ENCODE measurements around the gene NXN. TPM values are rescaled to one million over a fixed set of nuclear protein-coding genes. Genes with fewer than 3 reads are reported as not detected.
"Not testable (repeated sequence)": the region's sequence is repeated elsewhere in the genome, so short reads cannot be mapped to it uniquely, and the experiment has no call there.

NXN gene
- total RNA-seq, 6 experiments from 2014 or later = 2.7 to 9.5 (median 8.0) TPM

DNA sequence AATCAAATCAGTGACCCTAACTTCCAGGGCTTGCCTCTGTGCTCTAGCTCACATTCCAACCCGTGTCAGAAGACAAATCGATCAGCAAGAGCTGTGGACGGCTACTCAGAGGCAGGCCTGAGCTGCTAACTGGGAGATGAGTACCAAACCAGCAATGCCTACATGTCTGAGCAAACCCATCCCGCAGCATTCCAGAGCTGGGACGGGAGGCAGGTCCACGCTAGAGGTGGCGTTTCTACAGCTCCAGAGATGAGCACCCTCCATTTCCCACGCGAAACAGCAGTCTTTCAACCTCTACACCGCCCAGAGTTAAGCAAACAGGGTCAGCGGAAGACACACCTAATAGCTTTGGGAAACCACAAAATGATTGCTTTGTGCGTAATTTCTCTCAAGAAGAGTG, 6.5 kb downstream of the NXN start:
- Histone ChIP-seq H3K36me3 (no peaks in the 10 kb centered on the region), H3K4me1 (peaks cover 0 to 11% (median 0%) of the 10 kb centered on the region in 4 donors), H3K4me3 (no peak overlapping the region), H3K9me3 (no peaks in the 10 kb centered on the region), H3K27me3 (no peaks in the 10 kb centered on the region), H3K27ac (no peak overlapping the region)
- DNase-seq (no peak), ATAC-seq (no peak)
- WGBS (ENCODE audit: insufficient coverage, low coverage, low lambda C conversion rate, missing lambda C conversion rate) = 58% methylated on average over 7 of the region's 12 CpGs
- TF ChIP-seq, protein P1, sequence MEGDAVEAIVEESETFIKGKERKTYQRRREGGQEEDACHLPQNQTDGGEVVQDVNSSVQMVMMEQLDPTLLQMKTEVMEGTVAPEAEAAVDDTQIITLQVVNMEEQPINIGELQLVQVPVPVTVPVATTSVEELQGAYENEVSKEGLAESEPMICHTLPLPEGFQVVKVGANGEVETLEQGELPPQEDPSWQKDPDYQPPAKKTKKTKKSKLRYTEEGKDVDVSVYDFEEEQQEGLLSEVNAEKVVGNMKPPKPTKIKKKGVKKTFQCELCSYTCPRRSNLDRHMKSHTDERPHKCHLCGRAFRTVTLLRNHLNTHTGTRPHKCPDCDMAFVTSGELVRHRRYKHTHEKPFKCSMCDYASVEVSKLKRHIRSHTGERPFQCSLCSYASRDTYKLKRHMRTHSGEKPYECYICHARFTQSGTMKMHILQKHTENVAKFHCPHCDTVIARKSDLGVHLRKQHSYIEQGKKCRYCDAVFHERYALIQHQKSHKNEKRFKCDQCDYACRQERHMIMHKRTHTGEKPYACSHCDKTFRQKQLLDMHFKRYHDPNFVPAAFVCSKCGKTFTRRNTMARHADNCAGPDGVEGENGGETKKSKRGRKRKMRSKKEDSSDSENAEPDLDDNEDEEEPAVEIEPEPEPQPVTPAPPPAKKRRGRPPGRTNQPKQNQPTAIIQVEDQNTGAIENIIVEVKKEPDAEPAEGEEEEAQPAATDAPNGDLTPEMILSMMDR (IDR thresholded peaks at IDR 0.05) = no peak
- no peak for TF ChIP-seq POLR2A (IDR thresholded peaks at IDR 0.05)
- intact Hi-C loops (cut with DNase I) = no loop called here

DNA sequence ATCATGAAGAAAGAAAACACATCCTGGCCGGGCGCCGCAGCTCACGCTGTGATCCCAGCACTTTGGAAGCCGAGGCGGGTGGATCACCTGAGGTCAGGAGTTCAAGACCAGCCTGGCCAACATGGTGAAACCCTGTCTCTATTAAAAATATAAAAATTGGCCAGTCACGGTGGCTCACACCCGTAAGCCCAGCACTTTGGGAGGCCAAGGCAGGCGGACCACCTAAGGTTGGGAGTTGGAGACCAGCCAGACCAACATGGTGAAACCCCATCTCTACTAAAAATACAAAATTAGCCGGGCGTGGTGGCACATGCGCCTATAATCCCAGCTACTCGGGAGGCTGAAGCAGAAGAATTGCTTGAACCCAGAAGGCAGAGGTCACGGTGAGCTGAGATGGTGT, 7.7 kb downstream of the NXN start:
- H3K9me3 ChIP-seq; intact Hi-C loops (cut with DNase I); H3K4me3 ChIP-seq; ATAC-seq; H3K27me3 ChIP-seq; DNase-seq; H3K36me3 ChIP-seq; H3K27ac ChIP-seq: not testable (repeated sequence)
- WGBS (ENCODE audit: insufficient coverage, low coverage, low lambda C conversion rate, missing lambda C conversion rate) = 73% methylated on average over 8 of the region's 14 CpGs
- H3K4me1 ChIP-seq = peaks cover 0 to 11% (median 0%) of the 10 kb centered on the region in 4 donors

DNA sequence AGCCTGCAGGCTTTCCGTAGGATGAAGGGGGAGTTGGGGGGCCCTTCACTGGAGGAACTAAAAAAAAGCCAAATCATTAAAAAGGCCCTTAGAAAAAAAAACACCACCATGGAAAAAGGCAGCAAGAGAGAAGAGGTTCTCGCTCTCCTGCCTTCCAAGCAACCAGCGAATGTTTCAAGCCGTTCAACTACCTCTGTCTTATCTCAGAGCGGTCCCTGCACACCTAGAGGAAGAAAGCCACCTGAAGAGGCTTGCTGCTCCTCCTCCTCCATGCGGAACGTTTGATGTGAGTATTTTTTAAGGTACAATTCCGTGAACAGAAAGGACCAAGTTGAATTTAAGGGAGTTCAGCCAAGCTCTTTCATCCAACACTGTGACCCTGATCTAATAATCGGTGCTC, 9.2 kb downstream of the NXN start:
- Histone ChIP-seq H3K36me3 (no peaks in the 10 kb centered on the region), H3K27me3 (no peaks in the 10 kb centered on the region), H3K9me3 (no peaks in the 10 kb centered on the region), H3K27ac (no peak overlapping the region), H3K4me1 (peaks cover 0 to 5% (median 0%) of the 10 kb centered on the region in 4 donors), H3K4me3 (no peak overlapping the region)
- 62% methylated on average over 9 of the region's 9 CpGs for WGBS (ENCODE audit: insufficient coverage, low coverage, low lambda C conversion rate, missing lambda C conversion rate)
- DNase-seq = no peak
- intact Hi-C loops (cut with DNase I) = no loop called here
- no peak for ATAC-seq
- TF ChIP-seq, protein P1 (IDR thresholded peaks at IDR 0.05) = no peak
- TF ChIP-seq POLR2A (IDR thresholded peaks at IDR 0.05) = no peak

DNA sequence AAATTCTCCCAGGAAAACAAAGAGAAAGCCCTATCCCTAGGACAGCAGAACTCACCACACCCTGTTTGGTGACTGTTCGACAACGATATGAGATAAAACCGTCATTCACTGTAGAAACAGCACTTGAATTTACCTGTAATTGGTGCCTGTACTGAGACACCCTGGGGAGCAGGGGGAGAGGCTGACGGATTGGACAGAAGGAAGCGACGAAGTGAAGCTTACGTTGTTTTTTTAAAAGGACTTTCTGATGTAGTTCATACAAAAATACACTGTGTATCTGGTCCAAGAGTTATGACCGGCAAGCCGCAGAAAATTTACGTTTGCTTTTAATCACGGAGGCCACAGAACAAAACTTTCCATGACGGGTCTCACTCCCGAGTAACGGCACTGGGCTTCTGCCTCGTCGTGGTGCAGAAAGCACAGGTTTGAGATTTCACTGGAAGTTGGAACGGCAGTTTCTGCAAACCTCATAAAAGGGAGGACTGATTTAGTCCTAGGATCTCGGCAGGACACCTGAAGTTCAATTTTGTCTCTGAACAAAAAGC, 9.7 kb downstream of the NXN start:
- Histone ChIP-seq H3K27ac (no peak overlapping the region), H3K9me3 (no peaks in the 10 kb centered on the region), H3K4me1 (no peaks in the 10 kb centered on the region), H3K4me3 (no peak overlapping the region), H3K27me3 (no peaks in the 10 kb centered on the region), H3K36me3 (no peaks in the 10 kb centered on the region)
- TF ChIP-seq, protein P1 (IDR thresholded peaks at IDR 0.05) = no peak
- no peak for TF ChIP-seq POLR2A (IDR thresholded peaks at IDR 0.05)
- ATAC-seq = no peak
- intact Hi-C loops (cut with DNase I) = no loop called here
- DNase-seq = no peak
- 56% methylated on average over 15 of the region's 18 CpGs for WGBS (ENCODE audit: insufficient coverage, low coverage, low lambda C conversion rate, missing lambda C conversion rate)

DNA sequence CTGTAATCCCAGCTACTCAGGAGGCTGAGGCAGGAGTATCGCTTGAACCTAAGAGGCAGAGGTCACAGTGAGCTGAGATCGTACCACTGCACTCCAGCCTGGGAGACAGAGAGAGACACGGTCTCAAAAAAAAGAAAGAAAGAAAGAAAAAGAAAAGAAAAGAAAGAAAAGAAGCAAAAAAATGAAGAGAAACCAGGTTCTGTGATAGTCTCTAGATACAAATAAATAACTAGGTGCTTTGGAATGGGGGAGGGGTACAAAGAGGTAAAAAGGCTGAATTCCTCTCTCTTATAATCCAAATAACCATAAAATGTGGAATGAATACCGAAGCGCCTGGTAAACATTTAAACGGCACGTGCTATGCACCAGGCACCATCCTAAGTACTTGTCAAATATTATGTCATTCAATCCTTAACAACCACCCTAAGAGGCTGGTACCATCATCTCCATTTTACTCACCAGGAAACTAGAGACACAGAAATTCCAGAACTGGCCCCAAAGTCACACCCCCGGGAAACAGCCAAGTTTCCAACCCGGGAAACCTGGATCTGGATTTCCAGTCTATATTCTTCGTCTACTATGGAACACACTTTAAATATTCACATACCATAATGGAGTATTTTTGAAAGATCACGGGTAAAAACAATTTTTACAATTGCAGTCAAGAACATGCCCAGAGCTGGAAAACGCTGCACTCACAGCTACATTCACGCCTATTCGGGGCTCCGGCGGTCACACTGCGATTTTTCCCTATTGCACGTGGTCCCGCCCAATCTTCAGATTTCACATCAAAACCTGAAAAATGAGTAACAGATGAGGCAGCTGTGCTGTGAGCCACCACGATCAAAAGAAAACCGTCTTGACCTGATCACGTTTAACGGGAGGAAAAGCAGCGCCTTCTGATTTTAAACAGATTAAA, 10.5 kb downstream of the NXN start:
- ATAC-seq = no peak
- 76% methylated on average over 23 of the region's 24 CpGs for WGBS (ENCODE audit: insufficient coverage, low coverage, low lambda C conversion rate, missing lambda C conversion rate)
- intact Hi-C loops (cut with DNase I) = no loop called here

More for the DNA sequence above, 10.5 kb downstream of the NXN start:
- Histone ChIP-seq H3K36me3 (no peaks in the 10 kb centered on the region), H3K27ac (no peak overlapping the region), H3K4me3 (no peak overlapping the region), H3K9me3 (no peaks in the 10 kb centered on the region), H3K4me1 (no peaks in the 10 kb centered on the region), H3K27me3 (no peaks in the 10 kb centered on the region)
- DNase-seq = no peak
- TF ChIP-seq POLR2A (IDR thresholded peaks at IDR 0.05) = no peak
- TF ChIP-seq, protein P1 (IDR thresholded peaks at IDR 0.05) = no peak
